Activated CD8-positive, alpha-beta memory T cell treated with anti-CD3 and anti-CD28 coated beads, Interleukin-2, amount 10 ng/mL, durations not matched to agents 7 days and 5 days (primary cell): ENCODE measurements around the gene RHCE. TPM values are rescaled to one million over a fixed set of nuclear protein-coding genes. Genes with fewer than 3 reads are reported as not detected.
"Not testable (repeated sequence)": the region's sequence is repeated elsewhere in the genome, so short reads cannot be mapped to it uniquely, and the experiment has no call there.

Experiments
- ATAC-seq: fragments of 150-1000 bp; cut with Tn5 transposase; one replicate; pipeline ENCODE4 v1.10.0; 2021; ENCODE audit warnings: moderate library complexity
- CTCF ChIA-PET: fragments of 350-600 bp; sonication (Branson Sonifier 250); formaldehyde crosslinking; loops from one replicate; lab custom pipeline; 2021; ENCODE audit warnings: antibody characterized with exemption; lab: Charles Lee
- DNase-seq: peaks from one replicate; pipeline ENCODE4 v3.0.0-alpha.2; 2020
- H3K27ac Mint-ChIP-seq: one replicate; pipeline ENCODE4 v1.8.0; 2021; ENCODE audit warnings: mild to moderate bottlenecking, mixed read lengths
- H3K27me3 Mint-ChIP-seq: one replicate; pipeline ENCODE4 v1.8.0; 2021; ENCODE audit warnings: mixed read lengths
- H3K36me3 Mint-ChIP-seq: one replicate; pipeline ENCODE4 v1.8.0; 2021; ENCODE audit warnings: mild to moderate bottlenecking, mixed read lengths
- H3K4me1 Mint-ChIP-seq: one replicate; pipeline ENCODE4 v1.8.0; 2021; ENCODE audit warnings: mixed read lengths
- H3K4me3 Mint-ChIP-seq: one replicate; pipeline ENCODE4 v1.8.0; 2021; ENCODE audit warnings: mild to moderate bottlenecking, moderate library complexity, mixed read lengths
- H3K9me3 Mint-ChIP-seq: one replicate; pipeline ENCODE4 v1.8.0; 2022; ENCODE audit warnings: low read depth, mixed read lengths
- total RNA-seq, 2 experiments: library from RNA; stranded (reverse); gene quantifications; one replicate each; pipeline ENCODE4 v1.2.3, GENCODE V29; 2021

The RHCE gene
- total RNA-seq: not detected

DNA sequence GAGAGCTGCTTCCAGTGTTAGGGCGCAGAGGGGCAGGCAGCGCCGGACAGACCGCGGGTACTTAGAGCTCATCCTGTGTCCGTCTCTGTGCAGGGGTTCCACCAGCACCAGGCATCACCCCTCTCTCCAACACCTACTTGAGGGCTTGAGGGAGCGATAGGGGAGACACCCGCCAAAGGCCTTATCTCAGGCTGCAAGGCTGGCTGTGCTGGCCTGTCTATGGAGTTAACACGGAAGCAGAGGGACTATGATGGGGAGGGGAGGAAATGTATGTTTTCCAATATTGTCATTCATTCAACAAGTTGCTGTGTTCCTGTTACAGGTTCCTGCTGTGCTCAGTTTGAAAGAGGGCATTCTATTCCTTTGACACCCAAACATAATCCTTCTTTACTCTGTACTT lies at the start of gene RHCE:
Gene RHCE (minus strand): TSS at position 111 of the 400 bp plus-strand sequence. CDS start 39 bp downstream, at position 72.
- H3K4me1 Mint-ChIP-seq, H3K4me3 Mint-ChIP-seq, H3K9me3 Mint-ChIP-seq, DNase-seq, H3K36me3 Mint-ChIP-seq, H3K27ac Mint-ChIP-seq, ATAC-seq, H3K27me3 Mint-ChIP-seq, CTCF ChIA-PET: not testable (repeated sequence)

GRCh38 chr1:25469177-25469576 lies 48.6 kb upstream of the RHCE start:
- no peak for ATAC-seq
- no peak for DNase-seq
- no peaks in the 10 kb centered on the region for H3K9me3 Mint-ChIP-seq
- H3K36me3 Mint-ChIP-seq: peaks cover 9% of the 10 kb centered on the region
- no peak overlapping the region for H3K4me3 Mint-ChIP-seq
- no peaks in the 10 kb centered on the region for H3K27me3 Mint-ChIP-seq
- H3K4me1 Mint-ChIP-seq: peaks cover 38% of the 10 kb centered on the region
- H3K27ac Mint-ChIP-seq: no peak overlapping the region
- CTCF ChIA-PET: interaction anchor here (0.6 to 1.4 kb wide), 5 partner anchors 19 to 528 kb away, joined by 3 to 4 read pairs (median 3); no protein-coding TSS in a partner anchor

GRCh38 chr1:25468033-25468432 lies 47.4 kb upstream of the RHCE start:
- Mint-ChIP-seq H3K4me1 (peaks cover 26% of the 10 kb centered on the region), H3K27me3 (no peaks in the 10 kb centered on the region), H3K36me3 (peaks cover 9% of the 10 kb centered on the region), H3K27ac (no peak overlapping the region), H3K9me3 (no peaks in the 10 kb centered on the region), H3K4me3 (no peak overlapping the region)
- no peak for DNase-seq
- no peak for ATAC-seq
- CTCF ChIA-PET: interaction anchor here (0.6 to 1.3 kb wide), 4 partner anchors 9 to 1732 kb away, joined by 3 to 4 read pairs (median 3); no protein-coding TSS in a partner anchor

GRCh38 chr1:25467616-25468015 lies 47.0 kb upstream of the RHCE start:
- no peaks in the 10 kb centered on the region for H3K9me3 Mint-ChIP-seq
- ATAC-seq (no peak), DNase-seq (no peak)
- H3K36me3 Mint-ChIP-seq: peaks cover 9% of the 10 kb centered on the region
- CTCF ChIA-PET: interaction anchor here (0.7 to 1.3 kb wide), 4 partner anchors 9 to 1732 kb away, joined by 3 to 4 read pairs (median 3); no protein-coding TSS in a partner anchor
- no peak overlapping the region for H3K4me3 Mint-ChIP-seq
- H3K4me1 Mint-ChIP-seq: peaks cover 24% of the 10 kb centered on the region
- peak overlapping the region; percentile 56 for H3K27ac Mint-ChIP-seq
- no peaks in the 10 kb centered on the region for H3K27me3 Mint-ChIP-seq

DNA sequence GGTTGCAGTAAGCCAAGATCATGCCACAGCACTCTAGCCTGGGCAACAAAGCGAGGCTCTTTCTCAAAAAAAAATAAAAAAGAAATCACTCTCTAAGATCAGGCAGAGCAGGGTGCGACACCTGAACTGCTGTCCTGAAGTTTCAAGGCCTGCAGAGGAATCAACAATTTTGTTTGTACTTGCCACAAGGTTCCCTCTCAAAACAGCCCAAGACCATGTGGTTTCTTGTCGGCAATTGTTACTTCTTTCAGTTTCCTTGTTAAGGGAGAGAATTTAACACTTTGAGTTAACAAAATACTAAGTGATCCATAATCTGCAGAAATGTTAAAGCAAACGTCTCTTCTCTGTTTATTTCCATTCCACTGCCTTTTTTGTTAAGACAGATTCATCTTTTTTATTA lies 46.6 kb upstream of the RHCE start:
- H3K27ac Mint-ChIP-seq: peak overlapping the region; percentile 56
- no peak for DNase-seq
- CTCF ChIA-PET: interaction anchor here (0.9 to 1.2 kb wide), 2 partner anchors 10 to 97 kb away, joined by 3 read pairs; no protein-coding TSS in a partner anchor

GRCh38 chr1:25462732-25463131 lies 42.1 kb upstream of the RHCE start:
- Mint-ChIP-seq H3K27me3 (no peaks in the 10 kb centered on the region), H3K9me3 (no peaks in the 10 kb centered on the region), H3K4me1 (peaks cover 16% of the 10 kb centered on the region), H3K4me3 (no peak overlapping the region), H3K36me3 (peaks cover 29% of the 10 kb centered on the region), H3K27ac (no peak overlapping the region)
- DNase-seq (no peak), ATAC-seq (no peak)
- CTCF ChIA-PET: interaction anchor here (0.9 to 1.6 kb wide), 4 partner anchors 14 to 230 kb away, joined by 3 to 4 read pairs (median 3); partner anchors contain the start of gene SYF2

More for the DNA sequence above, 46.6 kb upstream of the RHCE start:
- H3K4me1 Mint-ChIP-seq: peaks cover 20% of the 10 kb centered on the region
- no peaks in the 10 kb centered on the region for H3K9me3 Mint-ChIP-seq
- ATAC-seq: peak; percentile 39
- peaks cover 9% of the 10 kb centered on the region for H3K36me3 Mint-ChIP-seq
- H3K27me3 Mint-ChIP-seq: no peaks in the 10 kb centered on the region
- H3K4me3 Mint-ChIP-seq: no peak overlapping the region

DNA sequence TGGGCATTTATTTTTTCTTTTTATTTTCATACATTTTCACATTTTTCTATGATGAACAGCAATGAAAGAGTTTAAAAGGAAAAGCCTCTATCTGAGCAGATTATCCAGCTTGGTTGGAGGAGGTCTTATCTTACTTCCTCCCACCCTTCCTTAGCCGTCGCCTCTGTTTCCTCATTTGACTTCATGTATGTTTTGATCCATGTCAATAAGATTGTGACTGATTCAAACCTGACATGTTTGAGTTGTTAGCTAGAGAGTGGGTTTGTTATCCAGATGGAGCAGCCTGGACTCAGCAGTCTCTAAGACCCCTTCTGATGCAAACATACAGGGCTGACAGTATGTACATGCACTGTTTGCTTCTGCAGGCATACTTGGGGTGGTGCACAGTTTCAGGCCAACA lies 41.2 kb upstream of the RHCE start:
- H3K4me1 Mint-ChIP-seq: peaks cover 8% of the 10 kb centered on the region
- H3K4me3 Mint-ChIP-seq: no peak overlapping the region
- CTCF ChIA-PET: interaction anchor here (0.7 to 1.6 kb wide), 3 partner anchors 22 to 30 kb away, joined by 3 to 5 read pairs (median 4); no protein-coding TSS in a partner anchor
- peaks cover 32% of the 10 kb centered on the region for H3K36me3 Mint-ChIP-seq
- ATAC-seq (no peak), DNase-seq (no peak)
- H3K27me3 Mint-ChIP-seq: no peaks in the 10 kb centered on the region
- H3K9me3 Mint-ChIP-seq: no peaks in the 10 kb centered on the region
- H3K27ac Mint-ChIP-seq: no peak overlapping the region

GRCh38 chr1:25460816-25461215 lies 40.2 kb upstream of the RHCE start:
- H3K4me1 Mint-ChIP-seq, CTCF ChIA-PET: not testable (repeated sequence)
- peaks cover 36% of the 10 kb centered on the region for H3K36me3 Mint-ChIP-seq

GRCh38 chr1:25460020-25460419 lies 39.4 kb upstream of the RHCE start:
- H3K27me3 Mint-ChIP-seq: no peaks in the 10 kb centered on the region
- no peak overlapping the region for H3K27ac Mint-ChIP-seq
- H3K4me1 Mint-ChIP-seq: no peaks in the 10 kb centered on the region
- ATAC-seq (no peak), DNase-seq (no peak)
- peaks cover 38% of the 10 kb centered on the region for H3K36me3 Mint-ChIP-seq
- CTCF ChIA-PET: no interaction called here
- no peaks in the 10 kb centered on the region for H3K9me3 Mint-ChIP-seq
- no peak overlapping the region for H3K4me3 Mint-ChIP-seq

More at GRCh38 chr1:25460816-25461215, 40.2 kb upstream of the RHCE start:
- ATAC-seq, H3K4me3 Mint-ChIP-seq, H3K27me3 Mint-ChIP-seq, H3K9me3 Mint-ChIP-seq, H3K27ac Mint-ChIP-seq, DNase-seq: not testable (repeated sequence)

DNA sequence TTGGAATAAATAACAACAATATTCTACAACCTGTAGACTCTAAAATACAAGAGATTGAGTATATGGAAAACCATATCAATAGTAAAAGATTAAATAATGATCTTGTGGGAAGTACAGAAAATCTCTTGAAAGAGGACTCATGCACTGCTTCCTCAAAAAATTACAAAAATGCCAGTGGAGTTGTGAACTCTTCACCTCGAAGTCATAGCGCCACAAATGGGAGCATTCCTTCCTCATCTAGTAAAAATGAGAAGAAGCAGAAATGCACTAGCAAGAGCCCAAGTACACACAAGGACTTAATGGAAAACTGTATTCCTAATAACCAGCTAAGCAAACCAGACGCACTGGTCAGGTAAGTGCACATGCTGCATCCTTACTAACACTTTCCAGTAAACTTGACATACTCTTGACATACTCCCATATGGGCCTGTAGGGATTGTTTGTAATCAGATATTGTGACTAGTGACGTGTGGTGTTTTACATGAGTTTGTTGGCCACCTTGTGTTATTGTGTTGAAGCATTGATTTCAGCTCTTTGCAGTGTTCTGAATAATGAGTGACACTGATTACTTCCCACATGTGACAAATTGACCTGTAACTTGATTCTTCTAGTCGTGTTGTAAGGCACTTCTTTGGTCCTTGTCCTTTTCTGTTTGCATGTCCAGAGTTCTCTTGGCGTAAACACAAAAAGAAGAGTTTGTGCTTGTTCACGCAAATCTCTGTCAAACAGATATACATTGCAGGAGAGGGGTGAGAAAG lies 38.1 kb upstream of the RHCE start:
- H3K27ac Mint-ChIP-seq: no peak overlapping the region
- H3K36me3 Mint-ChIP-seq: peaks cover 42% of the 10 kb centered on the region
- no peak overlapping the region for H3K4me3 Mint-ChIP-seq
- ATAC-seq: no peak
- H3K27me3 Mint-ChIP-seq: no peaks in the 10 kb centered on the region
- CTCF ChIA-PET: no interaction called here
- H3K9me3 Mint-ChIP-seq: no peaks in the 10 kb centered on the region
- no peak for DNase-seq
- H3K4me1 Mint-ChIP-seq: no peaks in the 10 kb centered on the region

DNA sequence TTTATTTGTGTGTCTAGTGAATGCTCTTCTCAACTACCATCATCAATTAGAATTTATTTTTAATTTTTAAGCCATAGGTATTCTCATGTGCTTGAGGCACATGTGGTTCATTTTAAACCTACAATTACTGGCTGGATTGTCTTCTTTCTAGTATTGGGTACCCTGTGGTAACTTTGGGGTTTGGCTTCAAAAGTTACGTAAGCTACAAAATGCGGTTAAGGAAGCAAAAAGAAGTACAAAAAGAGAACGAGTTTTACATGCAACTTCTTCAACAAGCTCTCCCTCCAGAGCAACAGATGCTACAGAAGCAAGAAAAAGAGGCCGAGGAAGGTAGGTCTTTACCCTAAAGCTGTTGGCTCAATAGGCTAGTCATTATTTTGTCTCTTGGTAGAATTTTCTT lies 35.9 kb upstream of the RHCE start:
- no peak overlapping the region for H3K4me3 Mint-ChIP-seq
- peaks cover 41% of the 10 kb centered on the region for H3K36me3 Mint-ChIP-seq
- no peaks in the 10 kb centered on the region for H3K9me3 Mint-ChIP-seq
- no peaks in the 10 kb centered on the region for H3K27me3 Mint-ChIP-seq
- H3K4me1 Mint-ChIP-seq: no peaks in the 10 kb centered on the region
- ATAC-seq (no peak), DNase-seq (no peak)
- CTCF ChIA-PET: interaction anchor here (0.8 to 1.5 kb wide), 2 partner anchors 11 to 64 kb away, joined by 3 read pairs; no protein-coding TSS in a partner anchor
- H3K27ac Mint-ChIP-seq: no peak overlapping the region

GRCh38 chr1:25451908-25452307 lies 31.3 kb upstream of the RHCE start:
- H3K27ac Mint-ChIP-seq: no peak overlapping the region
- CTCF ChIA-PET: interaction anchor here (1.6 to 2.5 kb wide), 2 partner anchors 11 to 36 kb away, joined by 3 to 8 read pairs; no protein-coding TSS in a partner anchor
- no peak overlapping the region for H3K4me3 Mint-ChIP-seq
- H3K9me3 Mint-ChIP-seq: no peaks in the 10 kb centered on the region
- peaks cover 23% of the 10 kb centered on the region for H3K36me3 Mint-ChIP-seq
- ATAC-seq: no peak
- peaks cover 7% of the 10 kb centered on the region for H3K4me1 Mint-ChIP-seq
- H3K27me3 Mint-ChIP-seq: no peaks in the 10 kb centered on the region
- DNase-seq: no peak

- H3K36me3 Mint-ChIP-seq: peaks cover 16% of the 10 kb centered on the region
- DNase-seq (no peak), ATAC-seq (no peak)
- no peaks in the 10 kb centered on the region for H3K27me3 Mint-ChIP-seq
- CTCF ChIA-PET: interaction anchor here (1.5 to 2.5 kb wide), 3 partner anchors 10 to 37 kb away, joined by 3 to 8 read pairs (median 5); no protein-coding TSS in a partner anchor
- H3K9me3 Mint-ChIP-seq: no peaks in the 10 kb centered on the region
- no peak overlapping the region for H3K4me3 Mint-ChIP-seq
- no peak overlapping the region for H3K27ac Mint-ChIP-seq
- peaks cover 13% of the 10 kb centered on the region for H3K4me1 Mint-ChIP-seq
Measured at GRCh38 chr1:25450891-25451290, 30.3 kb upstream of the RHCE start.
